ENCODE data around the gene YBX1.

The YBX1 gene

GRCh38 chr1:42744148-42744413 is 61.9 kb downstream of the YBX1 start:
- H3K36me3 ChIP-seq (replicated peaks): peaks cover 36% of the 10 kb centered on the region
- no peak for TF ChIP-seq CTCF (IDR thresholded peaks at IDR 0.05; ENCODE audit: low read depth, low read length, missing control alignments)
- in situ Hi-C loops (cut with HindIII; ENCODE audit: low pct_ligation_motif_present, low sequenced_read_pairs): no loop called here
- no peaks in the 10 kb centered on the region for H3K27me3 ChIP-seq (replicated peaks)
- no peak overlapping the region for H3K4me3 ChIP-seq (ENCODE audit: low read depth, low read length)
- DNase-seq: no peak
- H3K27ac ChIP-seq: no peak overlapping the region

- DNase-seq: no peak
- no peaks in the 10 kb centered on the region for H3K27me3 ChIP-seq (replicated peaks)
- TF ChIP-seq CTCF (IDR thresholded peaks at IDR 0.05; ENCODE audit: low read depth, low read length, missing control alignments): no peak
- no peak overlapping the region for H3K4me3 ChIP-seq (ENCODE audit: low read depth, low read length)
- H3K36me3 ChIP-seq (replicated peaks): peaks cover 47% of the 10 kb centered on the region
- in situ Hi-C loops (cut with HindIII; ENCODE audit: low pct_ligation_motif_present, low sequenced_read_pairs): no loop called here
- H3K27ac ChIP-seq: no peak overlapping the region
These were observed 63.6 kb downstream of the YBX1 start for GRCh38 chr1:42745851-42746250.

- in situ Hi-C loops (cut with HindIII; ENCODE audit: low pct_ligation_motif_present, low sequenced_read_pairs): no loop called here
- H3K27ac ChIP-seq: no peak overlapping the region
These were observed 64.4 kb downstream of the YBX1 start for GRCh38 chr1:42746436-42747105.

GRCh38 chr1:42747125-42747524 is 64.9 kb downstream of the YBX1 start:
- H3K4me3 ChIP-seq (ENCODE audit: low read depth, low read length): no peak overlapping the region
- no peaks in the 10 kb centered on the region for H3K27me3 ChIP-seq (replicated peaks)
- H3K27ac ChIP-seq: no peak overlapping the region
- peak; percentile 75 for TF ChIP-seq CTCF (IDR thresholded peaks at IDR 0.05; ENCODE audit: low read depth, low read length, missing control alignments)
- no peak for DNase-seq
- H3K36me3 ChIP-seq (replicated peaks): peaks cover 53% of the 10 kb centered on the region
- in situ Hi-C loops (cut with HindIII; ENCODE audit: low pct_ligation_motif_present, low sequenced_read_pairs): no loop called here

More at GRCh38 chr1:42746436-42747105, 64.4 kb downstream of the YBX1 start:
- Histone ChIP-seq H3K4me3 (ENCODE audit: low read depth, low read length) (no peak overlapping the region), H3K27me3 (replicated peaks) (no peaks in the 10 kb centered on the region), H3K36me3 (replicated peaks) (peaks cover 48% of the 10 kb centered on the region)
- no peak for TF ChIP-seq CTCF (IDR thresholded peaks at IDR 0.05; ENCODE audit: low read depth, low read length, missing control alignments)
- DNase-seq: no peak

- Histone ChIP-seq H3K27ac (no peak overlapping the region), H3K27me3 (replicated peaks) (no peaks in the 10 kb centered on the region), H3K36me3 (replicated peaks) (peaks cover 61% of the 10 kb centered on the region), H3K4me3 (ENCODE audit: low read depth, low read length) (no peak overlapping the region)
- in situ Hi-C loops (cut with HindIII; ENCODE audit: low pct_ligation_motif_present, low sequenced_read_pairs): no loop called here
- DNase-seq: no peak
- TF ChIP-seq CTCF (IDR thresholded peaks at IDR 0.05; ENCODE audit: low read depth, low read length, missing control alignments): no peak
These were observed 65.8 kb downstream of the YBX1 start for GRCh38 chr1:42748021-42748420.

All from brain microvascular endothelial cell (primary cell).